Common myeloid progenitor, CD34-positive (primary cell): ENCODE results near the gene PPARD.
A peak's percentile ranks its signal among the peaks of the same experiment; 100 is the strongest.

Source experiments
- CTCF ChIA-PET: fragments of 350-600 bp; sonication (Branson Sonifier 250); formaldehyde crosslinking; loops from one replicate; lab custom pipeline; 2021; ENCODE audit warnings: antibody characterized with exemption; lab: Charles Lee
- POLR2A ChIA-PET: fragments of 350-600 bp; sonication (Branson Sonifier 250); formaldehyde crosslinking; loops from one replicate; lab custom pipeline; 2021; ENCODE audit warnings: antibody characterized with exemption; lab: Charles Lee
- DNase-seq, 3 donors: peaks; one replicate each; pipeline versions ENCODE4 v3.0.0 to v3.0.0-alpha.2; 2013
- H3K27ac ChIP-seq, 2 experiments: 1 replicate in 1 of 2; 2 replicates in 1 of 2; pipeline ENCODE4 v1.7.0; 2013; ENCODE audit warnings: inconsistent platforms in 2 of 2, low read length in 2 of 2, mild to moderate bottlenecking in 2 of 2, low read depth in 1 of 2, moderate library complexity in 1 of 2; ENCODE audit not compliant: severe bottlenecking in 2 of 2, insufficient read depth in 1 of 2, poor library complexity in 1 of 2
- H3K27me3 ChIP-seq, 5 experiments: replicated peaks in 2 of 5; 1 replicate in 3 of 5; 2 replicates in 2 of 5; pipeline versions ENCODE4 v1.6.1 to v1.7.0; 2013; ENCODE audit warnings: low read length in 4 of 5, mild to moderate bottlenecking in 2 of 5, moderate library complexity in 2 of 5, inconsistent platforms in 1 of 5; ENCODE audit not compliant: insufficient read depth in 5 of 5, control insufficient read depth in 4 of 5
- H3K36me3 ChIP-seq, 4 experiments: 1 replicate in 2 of 4; 2 replicates in 2 of 4; pipeline versions ENCODE4 v1.6.1 to v1.7.0; 2013; ENCODE audit warnings: low read length in 3 of 4, control low read depth in 1 of 4, mild to moderate bottlenecking in 1 of 4; ENCODE audit not compliant: control insufficient read depth in 4 of 4, insufficient read depth in 4 of 4
- H3K4me1 ChIP-seq, 4 experiments: 1 replicate in 3 of 4; 2 replicates in 1 of 4; pipeline versions ENCODE4 v1.6.1 to v1.7.1; 2013; ENCODE audit warnings: low read length in 3 of 4, mild to moderate bottlenecking in 3 of 4, control low read depth in 1 of 4, inconsistent platforms in 1 of 4, moderate library complexity in 1 of 4; ENCODE audit not compliant: control insufficient read depth in 4 of 4, insufficient read depth in 4 of 4; ENCODE audit errors: control extremely low read depth in 1 of 4
- H3K4me3 ChIP-seq, 7 experiments: 1 replicate in 4 of 7; 2 replicates in 3 of 7; pipeline versions ENCODE4 v1.5.1 to v1.7.0; 2013; ENCODE audit warnings: mild to moderate bottlenecking in 7 of 7, low read length in 6 of 7, moderate library complexity in 6 of 7, inconsistent platforms in 2 of 7, low read depth in 2 of 7, control low read depth in 1 of 7; ENCODE audit not compliant: insufficient read depth in 4 of 7, control insufficient read depth in 1 of 7; ENCODE audit errors: extremely low read depth in 1 of 7
- H3K9me3 ChIP-seq, 5 experiments: 1 replicate in 4 of 5; 2 replicates in 1 of 5; pipeline versions ENCODE4 v1.6.1 to v1.7.1; 2013; ENCODE audit warnings: low read length in 4 of 5, mild to moderate bottlenecking in 2 of 5, inconsistent platforms in 1 of 5, low read depth in 1 of 5, moderate library complexity in 1 of 5; ENCODE audit not compliant: control insufficient read depth in 4 of 5, insufficient read depth in 2 of 5; ENCODE audit errors: control extremely low read depth in 1 of 5
- WGBS: methylation state at CpG from one replicate; pipeline ENCODE4 v1.1.5; 2013; ENCODE audit not compliant: insufficient coverage; 5-methylcytosine and 5-hydroxymethylcytosine counted together

PPARD gene

DNA sequence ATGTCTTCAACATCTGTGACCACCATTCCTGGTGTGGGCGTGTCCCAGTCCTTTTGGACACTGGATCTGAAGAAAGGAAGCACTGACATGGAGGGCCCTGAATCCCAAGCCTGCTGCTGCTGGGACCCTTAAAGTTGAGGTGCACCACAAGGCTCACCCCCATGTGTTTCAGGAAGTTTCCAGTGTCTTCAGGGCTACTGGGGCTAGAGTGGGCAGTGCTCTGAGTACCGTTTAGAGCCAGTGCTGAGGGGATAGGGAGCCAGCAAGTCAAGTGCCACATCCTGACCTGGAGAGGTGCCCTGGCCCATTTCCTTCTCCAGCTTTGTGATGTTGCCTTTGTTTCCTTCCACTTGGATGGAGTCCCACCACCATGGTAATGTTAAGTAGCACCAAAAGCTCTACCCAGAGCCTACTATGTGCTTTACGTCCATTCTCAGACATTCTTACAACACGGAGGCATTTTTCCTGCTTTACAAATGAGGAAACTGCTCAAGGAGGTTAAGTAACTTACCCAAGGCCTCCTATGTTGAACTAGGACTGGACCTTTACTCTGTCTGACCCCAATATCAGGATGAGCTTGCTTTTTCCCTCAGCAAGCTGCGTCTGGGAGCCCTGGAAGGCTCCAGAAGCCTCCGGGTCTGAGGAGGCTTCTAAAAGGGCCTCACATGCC lies 45.3 kb upstream of the PPARD start:
- peak overlapping the region in 1 of 2 experiments; percentile 94 for H3K27ac ChIP-seq
- H3K4me1 ChIP-seq: peaks cover 31 to 53% (median 49%) of the 10 kb centered on the region in 4 experiments
- WGBS: 35% methylated on average over 6 of the region's 6 CpGs
- H3K4me3 ChIP-seq: peak overlapping the region in 4 of 7 experiments; percentile 77 to 91 (median 84)
- H3K36me3 ChIP-seq: peaks cover 0 to 51% (median 24%) of the 10 kb centered on the region in 4 experiments
- no peaks in the 10 kb centered on the region for H3K9me3 ChIP-seq
- no peaks in the 10 kb centered on the region for H3K27me3 ChIP-seq
- POLR2A ChIA-PET: interaction anchor here (0.7 to 1.4 kb wide), 3 partner anchors 152 to 174 kb away, joined by 3 to 6 read pairs (median 4); no protein-coding TSS in a partner anchor
- no peak for DNase-seq
- CTCF ChIA-PET: interaction anchor here (1.0 to 20.5 kb wide), 19 partner anchors 11 to 440 kb away, joined by 3 to 405 read pairs (median 4); partner anchors contain the start of genes FANCE and RPL10A

DNA sequence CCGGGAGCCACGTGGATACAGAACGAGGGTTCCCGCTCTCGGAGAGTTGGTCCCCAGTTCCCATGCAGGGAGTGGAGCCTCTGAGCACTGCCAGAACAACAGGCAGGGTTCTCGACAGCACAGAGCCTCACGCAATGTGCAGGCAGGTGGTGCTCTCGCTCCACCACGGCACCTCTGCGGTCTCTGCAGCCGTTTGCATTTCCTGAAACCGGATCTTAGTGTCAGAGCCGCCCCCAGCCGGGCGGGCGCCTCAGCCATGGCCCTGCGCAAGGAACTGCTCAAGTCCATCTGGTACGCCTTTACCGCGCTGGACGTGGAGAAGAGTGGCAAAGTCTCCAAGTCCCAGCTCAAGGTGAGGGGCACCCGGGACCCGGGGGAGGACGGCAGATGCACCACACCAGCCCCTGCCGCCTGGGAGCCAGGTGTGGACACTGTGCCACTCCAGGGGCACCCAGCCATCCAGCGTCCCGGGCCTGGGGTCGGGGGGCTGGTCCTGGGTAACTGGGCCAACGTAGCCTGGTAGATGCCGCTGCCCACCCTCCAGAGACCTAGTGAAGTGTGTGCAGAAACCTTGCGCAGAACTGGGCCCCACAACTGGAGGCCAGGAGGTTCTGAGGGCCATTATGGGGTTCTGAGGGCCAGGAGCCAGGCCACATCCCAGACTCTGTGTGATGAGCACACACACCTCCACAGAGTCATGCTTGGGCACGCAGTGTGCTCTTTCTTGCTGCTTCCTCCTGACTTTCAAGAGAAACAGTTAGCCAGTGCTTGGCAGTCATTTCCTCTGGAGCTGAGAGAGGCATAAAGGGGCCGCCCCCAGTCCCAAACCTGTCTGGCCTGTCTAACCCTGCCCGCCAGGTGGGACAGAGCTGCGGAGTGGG lies 44.5 kb upstream of the PPARD start, which contains the start of gene DEF6:
DEF6 (plus strand) TSS at position 218 of the 881 bp plus-strand sequence; CDS start at position 257, 39 bp downstream.
- H3K27me3 ChIP-seq: no peaks in the 10 kb centered on the region
- ChIA-PET POLR2A (interaction anchor here (0.7 to 1.4 kb wide), 2 partner anchors 152 to 173 kb away, joined by 3 to 6 read pairs; no protein-coding TSS in a partner anchor), CTCF (interaction anchor here (1.0 to 20.5 kb wide), 17 partner anchors 12 to 319 kb away, joined by 3 to 405 read pairs (median 4); partner anchors contain the start of genes FANCE, PPARD and RPL10A)
- H3K27ac ChIP-seq: peak within 1 kb of the TSS; percentile 85 to 94
- peak within 1 kb of the TSS; percentile 44 to 91 (median 78) for H3K4me3 ChIP-seq
- under 1% methylated on average over 27 of the region's 35 CpGs for WGBS
- peak; percentile 91 to 94 (median 94) for DNase-seq
- H3K4me1 ChIP-seq: peaks cover 37 to 61% (median 57%) of the 10 kb centered on the region in 4 experiments
- no peaks in the 10 kb centered on the region for H3K9me3 ChIP-seq
- H3K36me3 ChIP-seq: peaks cover 0 to 44% (median 20%) of the 10 kb centered on the region in 4 experiments

GRCh38 chr6:35298625-35299140 lies 43.7 kb upstream of the PPARD start:
- Histone ChIP-seq H3K36me3 (peaks cover 0 to 36% (median 14%) of the 10 kb centered on the region in 4 experiments), H3K27ac (peak overlapping the region; percentile 85 to 94), H3K27me3 (no peaks in the 10 kb centered on the region), H3K4me3 (peak overlapping the region in 6 of 7 experiments; percentile 44 to 91 (median 80)), H3K9me3 (no peaks in the 10 kb centered on the region), H3K4me1 (peaks cover 42 to 69% (median 65%) of the 10 kb centered on the region in 4 experiments)
- ChIA-PET POLR2A (interaction anchor here (0.9 to 1.4 kb wide), 3 partner anchors 17 to 151 kb away, joined by 3 read pairs; no protein-coding TSS in a partner anchor), CTCF (interaction anchor here (1.0 to 20.5 kb wide), 9 partner anchors 13 to 196 kb away, joined by 3 to 405 read pairs (median 6); partner anchors contain the start of genes FANCE and PPARD)
- WGBS: 15% methylated on average over 4 of the region's 6 CpGs
- peak in 2 of 3 donors; percentile 16 to 31 for DNase-seq

DNA sequence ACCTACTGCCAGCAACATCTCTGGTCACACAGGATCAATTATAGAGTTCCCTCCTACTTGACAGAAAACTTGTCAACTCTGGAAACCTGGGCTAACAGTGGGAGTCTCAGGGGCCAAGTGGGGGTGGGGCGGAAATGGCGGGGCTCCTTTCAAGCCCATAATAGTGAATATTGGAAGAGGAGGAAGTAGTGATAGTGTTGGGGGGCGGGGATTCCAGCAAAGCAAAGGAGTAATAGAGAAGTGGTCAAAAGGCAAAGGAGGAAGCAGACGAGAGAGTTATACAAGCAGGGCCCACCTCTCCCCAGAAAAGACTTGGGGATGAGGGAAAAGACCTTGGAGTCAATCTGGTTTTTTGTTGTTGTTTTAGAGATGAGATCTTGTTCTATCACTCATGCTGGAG lies 42.7 kb upstream of the PPARD start:
- Histone ChIP-seq H3K27me3 (no peaks in the 10 kb centered on the region), H3K4me3 (peak overlapping the region in 5 of 7 experiments; percentile 11 to 91 (median 77)), H3K4me1 (peaks cover 42 to 74% (median 68%) of the 10 kb centered on the region in 4 experiments), H3K9me3 (no peaks in the 10 kb centered on the region), H3K36me3 (peaks cover 5 to 34% (median 13%) of the 10 kb centered on the region in 4 experiments), H3K27ac (peak overlapping the region; percentile 19 to 94)
- ChIA-PET POLR2A (interaction anchor here (0.6 to 1.1 kb wide), 2 partner anchors 28 to 85 kb away, joined by 3 read pairs; no protein-coding TSS in a partner anchor), CTCF (interaction anchor here (5.3 to 20.5 kb wide), 3 partner anchors 21 to 165 kb away, joined by 30 to 405 read pairs (median 92); partner anchors contain the start of gene FANCE)
- DNase-seq: peak; percentile 71 to 91 (median 87)
- 0% methylated on average over 4 of the region's 4 CpGs for WGBS

DNA sequence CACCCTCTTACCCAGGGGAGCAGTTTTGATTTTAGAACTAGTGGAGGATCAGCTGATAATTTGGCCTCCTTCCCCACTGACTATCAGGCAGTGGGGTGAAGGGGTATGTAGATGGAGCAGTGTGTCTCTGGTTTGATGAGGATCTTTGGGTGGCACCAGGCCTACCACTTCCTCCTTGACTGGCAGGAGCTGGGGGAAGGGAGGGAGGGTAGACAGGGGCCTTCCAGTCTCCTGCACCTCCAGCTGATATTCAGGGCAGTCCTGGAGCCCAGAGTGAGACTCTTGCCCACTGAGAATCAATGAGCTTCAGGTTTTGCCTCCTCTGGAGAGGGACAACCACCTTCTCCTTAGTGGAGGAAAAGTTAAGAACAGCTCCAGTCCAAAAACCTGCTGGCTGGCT lies 41.5 kb upstream of the PPARD start:
- CTCF ChIA-PET: interaction anchor here (0.6 to 20.5 kb wide), 6 partner anchors 20 to 623 kb away, joined by 3 to 405 read pairs (median 3); no protein-coding TSS in a partner anchor
- POLR2A ChIA-PET: no interaction called here
- no peaks in the 10 kb centered on the region for H3K9me3 ChIP-seq
- DNase-seq: peak in 2 of 3 donors; percentile 44 to 62
- peak overlapping the region in 1 of 2 experiments; percentile 94 for H3K27ac ChIP-seq
- H3K4me3 ChIP-seq: peak overlapping the region in 4 of 7 experiments; percentile 10 to 91 (median 82)
- peaks cover 1 to 23% (median 7%) of the 10 kb centered on the region in 4 experiments for H3K36me3 ChIP-seq
- H3K27me3 ChIP-seq: no peaks in the 10 kb centered on the region
- H3K4me1 ChIP-seq: peaks cover 42 to 74% (median 68%) of the 10 kb centered on the region in 4 experiments
